ENCODE measurements around the gene ENDOV. TPM values are rescaled to one million over a fixed set of nuclear protein-coding genes. Genes with fewer than 3 reads are reported as not detected.

The ENDOV gene
- polyA plus RNA-seq, 1 donor: 30.8 TPM

DNA sequence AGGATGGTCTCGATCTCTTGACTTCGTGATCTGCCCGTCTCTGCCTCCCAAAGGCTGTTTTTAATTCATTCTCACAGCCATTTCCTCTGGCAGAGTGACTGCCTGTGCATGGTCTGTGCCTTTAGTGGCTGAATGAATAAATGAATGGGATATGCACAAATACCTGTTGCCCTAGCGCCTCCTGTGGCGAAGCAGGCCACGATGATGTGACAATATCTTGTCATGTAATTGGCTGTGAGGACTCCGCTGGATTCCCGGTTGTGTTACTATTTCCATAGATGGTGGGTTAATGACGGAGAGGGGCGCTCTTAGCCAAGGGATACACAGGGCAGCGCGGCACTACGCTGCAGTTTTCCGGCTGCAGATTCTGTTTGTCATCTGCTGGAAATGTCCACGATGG lies 26.8 kb upstream of the ENDOV start:
- Histone ChIP-seq H3K27ac (ENCODE audit: low read length) (no peak overlapping the region), H3K4me1 (ENCODE audit: control insufficient read depth, insufficient read depth, low read length) (no peaks in the 10 kb centered on the region), H3K36me3 (ENCODE audit: control insufficient read depth, insufficient read depth, low read length) (peaks cover 83% of the 10 kb centered on the region), H3K4me3 (ENCODE audit: low read length) (no peak overlapping the region), H3K9me3 (ENCODE audit: control insufficient read depth, low read depth, low read length) (no peaks in the 10 kb centered on the region), H3K27me3 (ENCODE audit: control insufficient read depth, insufficient read depth, low read length) (no peaks in the 10 kb centered on the region)
- DNase-seq: no peak
- no CpG with 5 or more reads among the region's 15 CpGs for WGBS (ENCODE audit: insufficient coverage, low lambda C conversion rate)

DNA sequence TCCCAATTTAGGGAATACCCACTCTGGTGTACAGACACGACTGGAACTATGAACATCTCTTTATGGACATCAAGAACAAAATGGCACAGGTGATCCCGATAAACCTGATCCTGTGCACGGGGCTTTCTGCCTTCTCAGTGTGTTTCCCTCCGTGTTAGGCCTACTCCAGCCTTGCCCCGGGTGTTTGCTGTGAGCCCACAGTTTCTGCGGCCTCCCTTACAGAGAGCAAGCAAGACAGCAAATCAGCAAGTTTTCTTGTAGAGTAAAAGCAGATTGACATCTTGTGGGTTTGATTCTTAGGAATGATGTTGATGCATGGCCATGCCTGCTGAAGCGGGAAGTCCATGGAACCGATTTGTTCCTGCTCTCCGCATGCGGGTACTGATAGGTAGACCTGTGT lies 26.4 kb upstream of the ENDOV start:
- H3K36me3 ChIP-seq (ENCODE audit: control insufficient read depth, insufficient read depth, low read length): peaks cover 84% of the 10 kb centered on the region
- WGBS (ENCODE audit: insufficient coverage, low lambda C conversion rate): no CpG with 5 or more reads among the region's 10 CpGs
- H3K4me1 ChIP-seq (ENCODE audit: control insufficient read depth, insufficient read depth, low read length): no peaks in the 10 kb centered on the region

DNA sequence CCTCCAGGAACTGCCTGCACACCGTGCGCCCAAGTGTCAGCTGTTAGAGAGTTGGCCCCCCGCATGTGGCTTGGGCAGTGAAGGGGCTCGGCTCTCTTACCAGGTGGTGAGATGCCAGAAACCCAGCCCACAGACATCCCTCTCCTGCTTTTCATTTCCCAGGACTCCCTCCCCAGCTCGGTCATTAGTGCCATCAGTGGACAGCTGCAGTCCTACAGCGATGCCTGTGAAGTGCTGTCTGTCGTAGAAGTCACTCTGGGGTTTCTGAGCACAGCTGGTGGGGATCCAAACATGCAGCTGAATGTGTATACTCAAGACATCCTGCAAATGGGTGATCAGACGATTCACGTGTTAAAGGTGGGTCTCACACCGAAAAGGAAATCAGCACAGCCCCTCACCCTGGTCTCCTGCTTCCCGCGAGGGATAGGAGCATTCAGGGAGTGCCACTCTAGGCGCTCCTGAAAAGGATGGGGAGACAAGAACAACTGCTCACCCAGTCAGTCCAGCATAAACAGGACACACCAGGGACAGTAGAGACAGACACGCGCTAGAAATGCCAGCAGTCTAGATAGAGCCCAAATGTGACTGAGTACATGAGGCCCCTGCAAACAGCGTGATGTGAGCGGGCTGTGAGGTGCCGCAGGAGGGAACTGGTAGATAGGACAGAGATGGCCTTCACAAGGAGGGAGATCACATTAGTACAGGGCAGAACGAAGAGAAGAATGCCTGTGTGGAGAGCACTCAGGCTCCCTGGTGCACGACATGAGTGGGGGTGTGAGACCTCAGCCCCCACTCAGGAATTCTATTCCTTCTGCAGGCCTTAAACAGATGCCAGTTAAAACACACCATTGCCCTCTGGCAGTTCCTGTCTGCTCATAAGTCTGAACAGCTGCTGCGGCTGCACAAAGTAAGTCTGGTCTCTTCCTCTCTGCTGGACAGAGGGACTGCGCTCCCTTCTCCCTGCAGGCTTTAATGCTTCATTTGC lies 25.7 kb upstream of the ENDOV start:
- DNase-seq: no peak
- WGBS (ENCODE audit: insufficient coverage, low lambda C conversion rate): no CpG with 5 or more reads among the region's 22 CpGs

More for the DNA sequence above, 26.4 kb upstream of the ENDOV start:
- H3K27ac ChIP-seq (ENCODE audit: low read length): no peak overlapping the region
- H3K4me3 ChIP-seq (ENCODE audit: low read length): no peak overlapping the region
- DNase-seq: no peak
- no peaks in the 10 kb centered on the region for H3K27me3 ChIP-seq (ENCODE audit: control insufficient read depth, insufficient read depth, low read length)
- no peaks in the 10 kb centered on the region for H3K9me3 ChIP-seq (ENCODE audit: control insufficient read depth, low read depth, low read length)

DNA sequence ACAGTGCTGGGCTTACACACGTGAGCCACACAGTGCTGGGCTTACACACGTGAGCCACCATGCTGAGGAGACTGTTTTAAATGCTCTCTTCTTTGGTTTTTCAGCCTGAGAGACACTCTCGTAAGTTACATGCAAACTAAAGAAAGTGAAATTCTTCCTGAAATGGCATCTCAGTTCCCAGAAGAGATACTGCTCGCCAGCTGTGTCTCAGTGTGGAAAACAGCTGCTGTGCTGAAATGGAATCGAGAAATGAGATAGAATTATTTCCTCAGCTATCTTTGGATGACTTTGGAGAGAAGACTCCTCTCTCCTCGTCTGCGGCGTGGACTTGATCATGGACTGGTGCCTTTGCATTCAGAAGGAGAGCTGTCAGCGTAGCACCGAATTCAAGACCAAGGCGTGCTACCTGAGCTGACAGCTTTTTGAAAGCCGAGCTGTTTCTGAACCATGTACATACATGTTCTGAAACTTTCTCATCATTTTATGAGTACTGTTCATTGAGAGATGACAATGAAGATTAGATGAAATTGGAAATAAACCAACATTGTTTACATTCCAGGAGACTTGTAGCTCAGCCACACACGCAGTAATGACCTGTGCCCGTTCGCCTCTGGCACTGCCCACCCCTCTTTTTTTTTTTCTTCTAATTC lies 21.6 kb upstream of the ENDOV start:
- DNase-seq: no peak
- Histone ChIP-seq H3K36me3 (ENCODE audit: control insufficient read depth, insufficient read depth, low read length) (peaks cover 58% of the 10 kb centered on the region), H3K9me3 (ENCODE audit: control insufficient read depth, low read depth, low read length) (no peaks in the 10 kb centered on the region), H3K4me1 (ENCODE audit: control insufficient read depth, insufficient read depth, low read length) (peaks cover 9% of the 10 kb centered on the region), H3K27me3 (ENCODE audit: control insufficient read depth, insufficient read depth, low read length) (no peaks in the 10 kb centered on the region), H3K4me3 (ENCODE audit: low read length) (no peak overlapping the region), H3K27ac (ENCODE audit: low read length) (no peak overlapping the region)
- WGBS (ENCODE audit: insufficient coverage, low lambda C conversion rate): 80% methylated on average over 2 of the region's 15 CpGs

More for the DNA sequence above, 25.7 kb upstream of the ENDOV start:
- H3K27me3 ChIP-seq (ENCODE audit: control insufficient read depth, insufficient read depth, low read length): no peaks in the 10 kb centered on the region
- no peak overlapping the region for H3K4me3 ChIP-seq (ENCODE audit: low read length)
- peaks cover 84% of the 10 kb centered on the region for H3K36me3 ChIP-seq (ENCODE audit: control insufficient read depth, insufficient read depth, low read length)
- no peaks in the 10 kb centered on the region for H3K4me1 ChIP-seq (ENCODE audit: control insufficient read depth, insufficient read depth, low read length)
- no peaks in the 10 kb centered on the region for H3K9me3 ChIP-seq (ENCODE audit: control insufficient read depth, low read depth, low read length)
- no peak overlapping the region for H3K27ac ChIP-seq (ENCODE audit: low read length)

DNA sequence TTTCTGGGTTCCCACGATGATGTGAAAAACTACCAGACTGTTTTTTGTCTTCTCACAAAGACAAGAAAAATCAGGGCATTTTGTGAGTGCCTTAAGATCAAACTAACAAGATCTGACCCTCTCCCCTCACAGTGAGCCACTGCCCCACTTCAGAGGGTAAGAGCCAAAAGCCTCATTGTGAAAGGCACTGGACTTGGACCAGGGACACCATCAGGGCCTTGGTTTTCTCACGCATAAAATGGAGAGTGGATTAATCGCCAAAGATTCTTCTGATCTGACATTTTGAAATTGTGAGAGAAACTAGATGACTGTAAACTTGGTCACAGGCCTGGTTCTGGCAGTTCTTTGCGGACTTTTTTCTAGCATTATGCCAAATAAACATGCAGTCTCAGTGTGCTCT lies 21.0 kb upstream of the ENDOV start:
- H3K4me1 ChIP-seq (ENCODE audit: control insufficient read depth, insufficient read depth, low read length): peaks cover 9% of the 10 kb centered on the region
- WGBS (ENCODE audit: insufficient coverage, low lambda C conversion rate): 100% methylated on average over 1 of the region's 4 CpGs
- peaks cover 52% of the 10 kb centered on the region for H3K36me3 ChIP-seq (ENCODE audit: control insufficient read depth, insufficient read depth, low read length)
- no peak overlapping the region for H3K4me3 ChIP-seq (ENCODE audit: low read length)
- DNase-seq: no peak
- H3K9me3 ChIP-seq (ENCODE audit: control insufficient read depth, low read depth, low read length): no peaks in the 10 kb centered on the region
- no peak overlapping the region for H3K27ac ChIP-seq (ENCODE audit: low read length)
- no peaks in the 10 kb centered on the region for H3K27me3 ChIP-seq (ENCODE audit: control insufficient read depth, insufficient read depth, low read length)

DNA sequence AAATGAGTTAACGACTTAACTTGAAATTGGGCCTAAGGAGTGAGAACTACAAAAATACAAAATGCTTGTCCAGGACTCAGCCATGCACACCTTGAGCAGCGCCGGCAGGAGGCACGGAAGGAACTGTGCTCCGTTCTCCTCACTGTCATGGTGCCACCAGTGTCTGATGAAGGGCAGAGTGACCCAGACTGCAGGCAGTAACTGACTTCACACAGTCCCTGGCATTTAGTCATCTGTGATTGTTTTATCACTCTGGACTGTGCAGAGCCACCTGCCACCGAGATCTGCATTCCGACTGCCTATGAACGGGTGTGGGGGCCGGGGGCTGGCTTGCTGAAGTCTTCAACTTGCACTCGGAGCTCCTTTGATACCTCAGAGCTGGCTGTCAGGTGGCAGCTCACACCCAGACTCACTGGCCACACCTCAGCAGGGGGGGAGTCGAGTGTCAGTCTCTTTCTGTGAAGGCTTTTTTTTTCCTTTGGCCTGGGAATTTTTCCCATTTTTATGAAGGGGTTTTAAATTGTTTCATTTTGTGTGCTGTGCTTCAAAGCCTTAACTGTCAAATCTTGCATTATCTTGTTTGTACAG lies 20.2 kb upstream of the ENDOV start:
- DNase-seq: no peak
- no CpG with 5 or more reads among the region's 11 CpGs for WGBS (ENCODE audit: insufficient coverage, low lambda C conversion rate)
- Histone ChIP-seq H3K27me3 (ENCODE audit: control insufficient read depth, insufficient read depth, low read length) (no peaks in the 10 kb centered on the region), H3K4me1 (ENCODE audit: control insufficient read depth, insufficient read depth, low read length) (peaks cover 9% of the 10 kb centered on the region), H3K36me3 (ENCODE audit: control insufficient read depth, insufficient read depth, low read length) (peaks cover 44% of the 10 kb centered on the region), H3K27ac (ENCODE audit: low read length) (no peak overlapping the region), H3K4me3 (ENCODE audit: low read length) (no peak overlapping the region), H3K9me3 (ENCODE audit: control insufficient read depth, low read depth, low read length) (no peaks in the 10 kb centered on the region)

DNA sequence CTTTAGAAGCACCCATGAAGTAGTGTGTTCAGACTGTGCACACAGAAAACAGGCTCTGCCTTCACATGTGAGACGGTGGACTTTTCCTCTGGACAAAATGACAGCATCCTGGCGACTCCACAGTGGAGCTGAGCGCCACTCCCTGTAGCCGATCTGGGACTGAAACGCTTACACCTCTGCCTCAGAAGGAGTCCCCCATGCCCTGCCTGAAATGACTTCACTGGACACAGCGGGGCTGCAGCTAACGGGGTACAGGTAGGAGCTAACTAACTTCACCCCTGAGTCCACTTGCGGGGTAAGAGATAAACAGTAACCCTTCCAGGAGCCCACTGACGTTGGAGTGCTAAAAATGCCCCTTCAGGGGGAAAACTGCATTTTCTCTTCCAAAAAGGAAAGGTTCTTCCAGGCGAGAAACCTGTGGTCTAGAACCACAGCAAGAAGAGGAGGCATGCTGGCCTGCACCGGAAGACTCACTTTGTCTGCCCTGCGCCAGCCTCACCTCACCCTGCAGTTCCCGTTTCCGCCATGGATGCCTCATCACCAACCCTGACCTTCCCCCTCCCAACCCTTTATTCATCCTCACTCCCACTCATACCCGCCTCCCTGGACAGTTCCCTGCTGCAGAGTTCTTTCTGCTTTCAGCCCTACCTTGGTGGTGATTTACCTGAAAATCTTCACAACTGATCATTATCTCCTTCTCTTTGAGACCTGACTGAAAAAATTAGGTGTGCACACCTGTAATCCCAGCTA lies 19.4 kb upstream of the ENDOV start:
- no CpG with 5 or more reads among the region's 15 CpGs for WGBS (ENCODE audit: insufficient coverage, low lambda C conversion rate)
- DNase-seq: no peak

DNA sequence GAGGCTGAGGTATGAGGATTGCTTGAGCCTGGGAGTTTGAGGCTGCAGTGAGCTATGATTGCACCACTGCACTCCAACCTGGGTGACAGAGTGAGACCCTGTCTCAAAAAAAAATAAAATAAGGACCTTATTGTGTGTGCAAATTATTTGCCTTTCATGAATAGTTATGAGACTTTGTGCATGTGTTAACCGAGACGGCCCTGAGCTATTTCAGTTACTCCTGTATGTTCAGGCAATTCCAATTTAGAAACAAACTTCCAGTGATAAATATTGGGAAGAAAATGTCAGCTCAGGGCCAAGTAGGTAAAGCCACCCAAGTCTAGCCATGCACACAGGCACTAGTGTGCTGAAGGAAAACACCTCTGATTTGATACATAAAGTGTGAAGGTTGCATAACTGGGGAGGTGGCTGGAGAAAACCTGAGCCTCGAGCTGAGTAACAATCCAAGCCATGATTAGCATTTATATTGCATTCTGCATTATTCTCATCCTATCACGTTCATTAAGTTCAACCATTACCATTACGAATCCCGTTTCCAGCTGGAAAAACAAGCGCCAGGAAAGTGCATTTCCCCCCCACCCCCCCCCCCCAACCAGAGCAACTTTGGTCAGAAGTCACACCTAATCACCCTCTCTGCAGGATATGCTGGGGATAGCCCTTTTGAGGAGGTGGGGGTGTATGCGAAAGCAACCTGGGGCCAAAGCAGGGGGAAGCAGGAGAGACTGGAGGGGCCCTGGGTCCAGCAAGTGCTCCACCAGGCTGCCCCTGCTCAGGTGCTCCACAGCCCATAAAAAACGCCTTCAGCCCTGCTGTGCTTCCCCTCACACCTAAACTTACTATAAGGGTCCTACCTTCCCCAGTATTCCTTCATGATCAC lies 18.6 kb upstream of the ENDOV start:
- Histone ChIP-seq H3K27ac (ENCODE audit: low read length) (no peak overlapping the region), H3K36me3 (ENCODE audit: control insufficient read depth, insufficient read depth, low read length) (peaks cover 27% of the 10 kb centered on the region), H3K4me3 (ENCODE audit: low read length) (no peak overlapping the region), H3K27me3 (ENCODE audit: control insufficient read depth, insufficient read depth, low read length) (no peaks in the 10 kb centered on the region), H3K4me1 (ENCODE audit: control insufficient read depth, insufficient read depth, low read length) (peaks cover 9% of the 10 kb centered on the region), H3K9me3 (ENCODE audit: control insufficient read depth, low read depth, low read length) (no peaks in the 10 kb centered on the region)
- DNase-seq: no peak
- WGBS (ENCODE audit: insufficient coverage, low lambda C conversion rate): 0% methylated on average over 1 of the region's 9 CpGs

More for the DNA sequence above, 19.4 kb upstream of the ENDOV start:
- Histone ChIP-seq H3K36me3 (ENCODE audit: control insufficient read depth, insufficient read depth, low read length) (peaks cover 35% of the 10 kb centered on the region), H3K27me3 (ENCODE audit: control insufficient read depth, insufficient read depth, low read length) (no peaks in the 10 kb centered on the region), H3K27ac (ENCODE audit: low read length) (no peak overlapping the region), H3K4me3 (ENCODE audit: low read length) (no peak overlapping the region), H3K9me3 (ENCODE audit: control insufficient read depth, low read depth, low read length) (no peaks in the 10 kb centered on the region), H3K4me1 (ENCODE audit: control insufficient read depth, insufficient read depth, low read length) (peaks cover 9% of the 10 kb centered on the region)

DNA sequence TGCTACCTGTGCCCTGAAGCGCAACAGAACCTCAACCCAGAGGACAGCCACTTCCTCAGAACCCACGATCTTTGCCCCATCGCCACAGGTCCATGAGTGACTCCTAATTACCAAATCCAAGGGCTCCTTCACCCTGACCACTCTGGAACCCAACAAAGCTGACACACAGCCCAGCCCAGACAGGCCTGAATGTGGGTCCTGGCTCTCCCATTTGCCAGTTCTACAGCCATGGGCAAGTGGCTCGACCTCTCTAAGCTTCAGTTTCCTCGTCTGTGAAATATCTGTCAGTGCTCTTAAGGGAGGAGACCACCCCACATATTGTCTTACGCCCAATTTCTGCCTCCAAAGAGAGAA lies 18.0 kb upstream of the ENDOV start:
- peaks cover 24% of the 10 kb centered on the region for H3K36me3 ChIP-seq (ENCODE audit: control insufficient read depth, insufficient read depth, low read length)
- no CpG with 5 or more reads among the region's 6 CpGs for WGBS (ENCODE audit: insufficient coverage, low lambda C conversion rate)
- DNase-seq: no peak
- H3K4me1 ChIP-seq (ENCODE audit: control insufficient read depth, insufficient read depth, low read length): peaks cover 9% of the 10 kb centered on the region
- no peaks in the 10 kb centered on the region for H3K27me3 ChIP-seq (ENCODE audit: control insufficient read depth, insufficient read depth, low read length)
- H3K9me3 ChIP-seq (ENCODE audit: control insufficient read depth, low read depth, low read length): no peaks in the 10 kb centered on the region
- no peak overlapping the region for H3K27ac ChIP-seq (ENCODE audit: low read length)
- no peak overlapping the region for H3K4me3 ChIP-seq (ENCODE audit: low read length)
